NCI-H146 treated with DMSO at 0.1 percent for 48 hours (cell line): ENCODE data around the gene STK39.
A peak's percentile ranks its signal among the peaks of the same experiment; 100 is the strongest.
"Not testable (repeated sequence)": the region's sequence is repeated elsewhere in the genome, so short reads cannot be mapped to it uniquely, and the experiment has no call there.

Experiments
- DNase-seq: peaks from one replicate; lab custom pipeline; 2025; ENCODE audit not compliant: unreplicated experiment; lab: John Stamatoyannopoulos, UW

Gene STK39

GRCh38 chr2:168247341-168248261 is at the start of gene STK39:
TSS of gene STK39 (minus strand) at chr2:168247595. CDS start at chr2:168247435, 160 bp downstream.
- DNase-seq, result peak; percentile 52

GRCh38 chr2:168295051-168295450 is 47.7 kb upstream of the STK39 start:
- DNase-seq, result no peak

DNA sequence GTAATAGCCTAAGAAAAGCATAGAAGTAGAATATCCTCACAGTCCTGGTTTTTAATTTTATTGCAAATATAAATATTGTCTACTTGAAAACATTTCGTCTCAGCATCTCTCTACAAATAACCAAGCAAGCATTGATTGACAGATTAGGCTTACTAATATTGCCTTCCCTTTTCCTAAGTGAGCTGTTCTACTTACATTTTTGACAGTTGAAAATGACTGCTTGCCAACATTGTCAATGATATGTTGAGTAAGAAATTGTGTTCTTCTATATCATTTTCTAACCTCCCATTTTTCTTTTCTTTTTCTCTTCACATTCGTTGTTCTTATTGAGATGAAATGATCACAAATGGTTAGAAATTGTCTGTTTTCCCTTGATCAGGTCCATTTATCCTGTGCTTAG is 47.0 kb upstream of the STK39 start:
- no peak for DNase-seq

DNA sequence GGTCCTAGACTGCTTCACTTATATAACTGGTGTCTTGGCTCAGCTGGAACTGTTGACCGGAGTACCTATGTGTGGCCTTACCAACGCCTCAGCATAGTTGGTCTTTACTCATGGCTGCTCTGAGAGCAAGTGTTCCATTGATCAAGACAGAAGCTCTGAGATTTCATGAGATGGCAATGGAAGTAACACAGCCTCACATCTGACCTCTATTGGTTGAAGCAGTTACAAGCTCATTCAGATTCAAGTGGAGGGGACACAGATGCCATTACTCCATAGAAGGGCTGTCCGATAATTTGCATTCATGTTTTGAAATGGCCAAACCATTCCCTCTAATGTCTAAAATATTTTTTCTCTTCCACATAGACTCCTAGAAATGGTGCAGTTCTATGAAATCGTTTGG is 46.4 kb upstream of the STK39 start:
- no peak for DNase-seq

DNA sequence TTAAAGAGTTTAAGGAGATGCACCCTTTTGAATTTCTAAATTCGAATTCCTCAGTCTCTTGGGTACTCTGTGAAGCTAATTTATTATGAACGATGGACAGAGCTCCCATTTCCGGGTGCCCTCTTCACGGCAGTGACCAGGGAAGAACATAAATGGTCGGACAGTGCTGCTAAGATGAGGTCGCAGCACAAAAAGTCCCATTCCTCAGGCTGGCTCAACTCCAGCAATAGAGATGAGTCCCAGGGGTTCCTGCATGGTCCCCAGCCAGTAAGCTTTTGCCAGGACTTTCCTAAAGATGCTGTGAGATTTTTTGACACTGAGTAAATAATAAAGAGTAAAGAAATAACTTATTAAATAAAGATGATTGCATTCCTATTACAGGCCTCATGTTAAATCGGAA is 43.0 kb upstream of the STK39 start:
- no peak for DNase-seq

GRCh38 chr2:168289880-168290279 is 42.5 kb upstream of the STK39 start:
- DNase-seq, result no peak

DNA sequence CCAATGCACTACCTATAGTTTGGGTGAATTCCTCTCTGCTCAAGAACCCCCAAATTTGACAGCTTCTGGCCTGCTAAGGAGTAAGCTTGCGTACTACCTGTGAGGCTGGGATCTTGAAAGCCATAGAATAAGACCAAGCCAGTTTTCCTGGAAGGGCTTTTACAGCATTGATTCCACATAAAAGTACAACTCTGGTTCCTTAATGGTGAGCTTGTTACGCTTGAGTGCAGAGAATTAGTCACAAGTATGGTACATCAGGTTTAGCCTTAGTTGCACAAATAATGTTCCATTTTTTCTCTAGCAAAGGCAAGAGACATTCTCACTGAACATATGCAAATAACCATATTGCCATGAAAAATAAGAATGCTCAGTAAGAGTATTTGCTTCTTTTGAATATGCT is 39.1 kb upstream of the STK39 start:
- DNase-seq, result no peak

- peak; percentile 28 for DNase-seq
These were observed 31.1 kb upstream of the STK39 start for GRCh38 chr2:168278424-168278888.

DNA sequence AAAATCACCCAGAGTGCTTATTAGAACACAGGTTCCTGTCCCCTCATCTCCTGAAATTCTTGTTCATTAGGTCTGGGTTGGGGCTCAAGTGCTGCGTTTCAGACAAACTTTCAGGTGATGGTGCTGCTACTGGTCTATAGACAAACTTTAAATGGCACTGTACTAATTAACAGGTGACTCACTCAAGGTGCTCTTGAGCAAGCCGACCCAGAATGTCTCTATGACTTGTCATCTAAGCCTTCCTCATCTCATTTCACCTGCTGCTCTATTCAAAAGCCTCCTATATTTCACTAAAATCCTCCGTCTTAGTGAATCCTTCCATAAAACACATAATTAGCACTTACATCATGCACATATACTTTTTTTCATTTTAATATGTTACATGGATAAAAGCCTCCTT is 29.9 kb upstream of the STK39 start:
- DNase-seq, result no peak

DNA sequence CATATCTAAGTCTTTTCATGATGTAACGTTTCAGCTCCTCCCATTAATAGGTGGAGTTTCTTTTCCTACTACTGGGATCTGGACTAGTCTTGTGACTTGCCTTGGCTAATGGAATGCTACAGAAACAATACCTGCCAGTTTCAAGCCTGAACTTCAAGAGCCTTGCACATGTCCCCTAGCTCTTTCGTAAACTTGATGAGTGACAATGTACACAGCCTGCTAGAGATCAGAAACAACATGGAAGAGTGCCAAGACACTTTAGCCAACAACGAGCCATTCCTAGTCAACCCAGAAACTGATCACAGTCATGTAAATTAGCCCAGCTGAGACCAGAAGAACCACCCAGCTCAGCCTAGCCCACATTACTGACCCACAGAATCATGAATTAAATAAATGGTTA is 24.8 kb upstream of the STK39 start:
- no peak for DNase-seq

DNA sequence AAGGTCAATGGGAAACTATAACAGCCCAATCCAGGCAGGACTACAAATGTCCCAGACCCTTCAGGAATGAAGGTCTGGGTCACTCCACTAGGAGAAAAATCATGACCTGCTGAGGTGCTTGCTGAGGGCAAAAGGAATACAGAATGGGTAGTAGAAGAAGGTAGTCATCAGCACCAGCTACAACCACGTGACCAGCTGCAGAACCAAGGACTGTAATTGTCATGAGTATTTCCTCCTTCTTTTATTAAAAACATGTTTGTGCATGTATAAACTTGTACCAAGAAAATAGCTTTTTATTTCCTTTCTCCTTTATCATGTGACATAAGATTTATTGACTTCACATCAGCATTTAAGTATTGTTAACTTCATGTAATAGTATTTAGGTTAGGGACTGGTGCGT is 15.5 kb upstream of the STK39 start:
- DNase-seq, result not testable (repeated sequence)

GRCh38 chr2:168256448-168256847 is 9.1 kb upstream of the STK39 start:
- DNase-seq, result peak; percentile 34

- DNase-seq, result no peak
These were observed 8.5 kb upstream of the STK39 start for GRCh38 chr2:168255866-168256265.

DNA sequence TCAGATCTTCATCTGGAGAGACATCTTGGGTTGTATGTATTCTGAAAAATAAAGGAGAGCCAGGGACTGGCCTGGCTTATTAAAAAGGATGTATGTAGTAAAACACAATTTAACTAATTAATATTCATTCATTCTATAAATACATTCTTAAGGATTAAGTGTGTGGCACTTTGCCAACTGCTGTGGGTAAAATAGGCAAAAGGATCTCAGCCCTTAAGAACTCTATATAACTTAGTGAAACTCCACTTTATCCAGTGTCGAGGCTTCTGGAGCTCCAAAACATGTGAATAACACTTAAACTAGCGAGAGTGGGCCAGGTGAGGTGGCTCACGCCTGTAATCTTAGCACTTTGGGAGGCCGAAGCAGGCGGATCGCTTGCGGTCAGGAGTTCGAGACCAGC is 7.7 kb upstream of the STK39 start:
- DNase-seq, result no peak

DNA sequence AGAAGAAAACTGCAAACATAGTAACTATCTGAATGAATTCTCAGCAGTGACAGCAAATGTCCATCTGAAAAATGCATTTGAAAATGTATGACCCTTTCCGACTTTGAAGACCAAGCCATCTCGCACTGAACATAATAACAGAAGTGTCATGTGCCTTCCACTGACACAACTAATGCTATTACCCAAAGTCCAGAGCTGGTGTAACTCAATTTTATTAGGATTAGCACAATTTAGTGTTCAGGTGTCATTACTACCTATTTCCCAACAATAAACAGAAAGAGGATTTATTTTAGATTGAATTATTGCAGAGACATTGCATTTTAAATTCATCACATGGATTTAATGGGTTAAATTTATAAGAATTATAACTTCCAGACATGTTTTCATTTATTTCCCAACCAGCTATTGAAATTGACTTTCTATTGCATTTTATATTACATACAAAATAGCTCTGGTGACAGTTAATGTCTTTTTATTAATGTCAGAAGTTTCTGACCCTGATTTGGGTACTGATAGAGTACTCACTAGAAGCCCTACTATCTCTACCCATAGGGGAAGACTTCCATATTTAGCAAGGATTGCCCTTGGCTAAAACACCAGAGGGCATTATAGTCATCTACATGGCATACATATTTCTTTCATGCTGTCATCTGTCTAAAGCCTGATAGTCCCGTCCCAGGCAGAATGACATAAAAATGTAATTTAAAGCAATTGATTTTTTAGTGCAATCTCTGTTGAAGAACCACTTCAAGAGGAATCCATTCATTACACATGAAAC is 7.0 kb upstream of the STK39 start:
- no peak for DNase-seq

GRCh38 chr2:168253379-168253778 is 6.0 kb upstream of the STK39 start:
- DNase-seq, result no peak

DNA sequence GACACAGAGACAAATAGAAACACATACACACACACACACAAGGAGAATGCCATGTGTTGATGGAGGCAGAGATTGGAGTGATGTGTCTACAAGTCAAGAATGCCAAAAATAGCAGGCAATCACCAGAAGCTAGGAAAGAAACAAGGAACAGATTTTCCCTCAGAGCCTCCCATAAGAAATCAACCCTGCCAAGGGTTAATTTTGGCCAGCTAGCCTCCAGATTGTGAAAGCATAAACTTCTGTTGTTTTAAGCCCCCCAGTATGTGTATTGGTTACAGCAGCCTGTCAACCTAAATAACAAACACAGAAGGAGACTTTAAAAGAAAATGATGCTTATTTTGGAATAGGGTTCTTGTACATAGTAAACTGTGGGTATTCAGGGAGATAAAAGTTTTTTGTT is 5.6 kb upstream of the STK39 start:
- no peak for DNase-seq

DNA sequence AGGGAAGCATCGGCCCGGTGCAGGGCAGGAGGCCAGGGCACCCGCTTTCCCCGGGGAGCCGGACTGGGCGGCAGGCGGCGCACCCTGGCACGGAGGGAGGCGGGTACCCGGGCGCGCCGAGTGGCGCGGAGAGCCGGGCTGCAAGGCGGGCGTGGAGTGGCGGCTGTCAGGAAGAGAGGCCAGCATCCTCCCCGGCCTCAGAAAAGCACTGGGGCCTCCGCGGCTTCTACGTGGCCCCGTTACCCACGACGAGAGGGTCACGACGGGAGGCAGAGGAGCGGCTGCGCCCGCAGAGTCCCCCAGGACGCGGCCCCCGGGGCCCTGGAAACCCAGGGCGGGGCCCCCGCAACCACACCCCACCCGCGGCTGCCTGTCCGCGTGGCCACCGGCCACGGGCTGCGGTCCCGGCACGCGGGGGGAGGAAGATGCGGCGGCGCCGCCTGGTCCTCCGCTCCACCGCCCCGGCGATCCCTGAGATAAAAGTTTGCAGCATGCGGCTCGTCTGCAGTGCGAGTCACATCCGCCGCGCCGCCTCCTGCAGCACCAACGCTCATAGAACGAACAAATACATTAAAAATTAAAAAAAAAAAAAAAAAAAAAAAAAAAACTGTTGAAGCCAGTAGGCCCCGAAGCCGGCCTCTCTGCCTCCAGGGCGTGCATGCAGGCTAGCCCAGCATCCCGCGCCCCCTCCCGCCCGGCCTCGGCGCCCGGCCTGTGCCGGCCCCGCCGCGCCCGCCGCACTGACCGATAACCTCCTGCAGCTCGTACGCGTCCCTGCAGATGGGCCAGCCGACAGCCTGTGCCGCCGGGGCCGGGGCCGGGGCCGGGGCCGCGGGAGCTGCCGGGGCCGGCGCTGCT is 683 bp downstream of the STK39 start:
- DNase-seq, result peak; percentile 18

DNA sequence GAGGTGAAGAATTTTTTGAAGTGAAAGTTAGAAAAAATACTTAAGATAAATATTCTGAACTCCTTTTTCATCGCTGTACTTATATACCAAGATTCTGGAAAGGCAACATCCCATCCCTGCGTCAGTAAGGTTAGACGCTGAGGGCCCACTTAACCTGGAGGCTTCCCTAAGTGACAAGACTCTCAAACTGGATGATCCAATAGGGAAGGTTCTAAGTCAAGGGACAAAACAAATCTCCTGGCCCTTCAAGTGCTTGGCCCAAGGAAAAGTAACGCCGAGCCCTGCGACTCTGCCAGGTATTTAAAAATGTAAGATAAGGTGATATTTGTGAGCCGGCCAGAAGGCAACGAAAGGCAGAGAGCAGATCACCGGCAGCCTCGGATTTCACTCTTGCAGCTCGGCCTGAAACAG is 1.3 kb downstream of the STK39 start:
- no peak for DNase-seq

GRCh38 chr2:168245074-168245825 is 2.1 kb downstream of the STK39 start:
- no peak for DNase-seq
